Thoracic aorta (tissue), 2 donors: ENCODE results near the gene PAPPA2. TPM values are rescaled to one million over a fixed set of nuclear protein-coding genes. Genes with fewer than 3 reads are reported as not detected.

Source experiments
- ATAC-seq: fragments of 150-250 bp; one replicate; pipeline ENCODE4 v1.8.0; 2017; ENCODE audit warnings: low read depth; ENCODE audit not compliant: insufficient number of reproducible peaks, low FRiP score
- DNase-seq: peaks from one replicate; pipeline ENCODE4 v3.0.0-alpha.2; 2020; ENCODE audit warnings: low spot score
- H3K27ac ChIP-seq, 2 donors: fragments of 200-600 bp; sonication (generic); 1 replicate in 1 of 2; 2 replicates in 1 of 2; pipeline ENCODE4 v1.5.1; 2016; ENCODE audit warnings: mild to moderate bottlenecking in 2 of 2, moderate library complexity in 2 of 2
- H3K27me3 ChIP-seq: fragments of 200-600 bp; sonication (generic); replicated peaks from 2 replicates; pipeline ENCODE4 v1.6.0; 2016; ENCODE audit warnings: mild to moderate bottlenecking; ENCODE audit not compliant: insufficient read depth
- H3K36me3 ChIP-seq: fragments of 200-600 bp; sonication (generic); one replicate; pipeline ENCODE4 v1.5.1; 2016
- H3K4me1 ChIP-seq, 2 donors: fragments of 200-600 bp; sonication (generic); 1 replicate in 1 of 2; 2 replicates in 1 of 2; pipeline versions ENCODE4 v1.5.1 to v1.6.0; 2016; ENCODE audit warnings: low read depth in 2 of 2, mild to moderate bottlenecking in 1 of 2; ENCODE audit not compliant: control insufficient read depth in 1 of 2
- H3K4me3 ChIP-seq: fragments of 200-600 bp; sonication (generic); 2 replicates; pipeline ENCODE4 v1.5.1; 2016; ENCODE audit warnings: mild to moderate bottlenecking
- H3K9me3 ChIP-seq: fragments of 200-600 bp; sonication (generic); 2 replicates; pipeline ENCODE4 v1.5.1; 2016
- CTCF ChIP-seq: fragments of 200-600 bp; sonication (generic); IDR thresholded peaks from one replicate; pipeline ENCODE4 v1.5.1; 2019; ENCODE audit warnings: antibody characterized with exemption
- total RNA-seq, 2 donors: library from RNA; depleted of rRNA; stranded (reverse); fragments of >200 nt; gene quantifications; one replicate each; pipeline versions ENCODE4 v1.1.0 to v1.2.3, GENCODE V29; 2016

The PAPPA2 gene
- total RNA-seq, 2 donors from 2014 or later: 1.1 to 2.0 TPM

DNA sequence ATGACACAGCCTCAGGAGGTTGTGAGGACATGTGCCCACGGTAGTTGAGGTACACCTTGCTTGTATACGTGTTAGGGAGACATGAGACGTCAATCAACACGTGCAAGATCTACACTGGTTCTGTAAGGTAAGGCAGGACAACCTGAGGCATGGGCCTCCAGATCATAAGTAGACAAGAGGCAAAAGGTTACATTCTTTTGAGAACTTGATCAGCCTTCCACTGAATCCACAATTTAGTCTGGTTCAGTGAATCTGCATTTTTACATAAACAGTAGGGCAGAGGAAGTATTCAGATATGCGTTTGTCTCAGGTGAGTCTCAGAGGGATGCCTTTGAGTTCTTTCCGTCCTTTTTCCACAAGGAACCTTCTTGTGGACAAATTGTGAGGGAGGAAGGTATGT, 352.6 kb downstream of the PAPPA2 start:
- Histone ChIP-seq H3K4me3 (no peak overlapping the region), H3K9me3 (no peaks in the 10 kb centered on the region), H3K27me3 (no peaks in the 10 kb centered on the region), H3K27ac (no peak overlapping the region), H3K36me3 (no peaks in the 10 kb centered on the region), H3K4me1 (no peaks in the 10 kb centered on the region)
- TF ChIP-seq CTCF: no peak
- no peak for ATAC-seq
- DNase-seq: no peak

GRCh38 chr1:176816232-176816631, 353.3 kb downstream of the PAPPA2 start:
- H3K27me3 ChIP-seq: no peaks in the 10 kb centered on the region
- no peak overlapping the region for H3K27ac ChIP-seq
- H3K36me3 ChIP-seq: no peaks in the 10 kb centered on the region
- DNase-seq: no peak
- H3K9me3 ChIP-seq: no peaks in the 10 kb centered on the region
- H3K4me1 ChIP-seq: no peaks in the 10 kb centered on the region
- H3K4me3 ChIP-seq: no peak overlapping the region
- TF ChIP-seq CTCF: no peak
- no peak for ATAC-seq

- ATAC-seq (no peak), DNase-seq (no peak)
- H3K4me3 ChIP-seq: no peak overlapping the region
- no peak overlapping the region for H3K27ac ChIP-seq
- H3K36me3 ChIP-seq: no peaks in the 10 kb centered on the region
- H3K27me3 ChIP-seq: no peaks in the 10 kb centered on the region
- H3K4me1 ChIP-seq: no peaks in the 10 kb centered on the region
- H3K9me3 ChIP-seq: no peaks in the 10 kb centered on the region
- TF ChIP-seq CTCF: no peak
Measured at GRCh38 chr1:176820391-176821031, 357.5 kb downstream of the PAPPA2 start.

DNA sequence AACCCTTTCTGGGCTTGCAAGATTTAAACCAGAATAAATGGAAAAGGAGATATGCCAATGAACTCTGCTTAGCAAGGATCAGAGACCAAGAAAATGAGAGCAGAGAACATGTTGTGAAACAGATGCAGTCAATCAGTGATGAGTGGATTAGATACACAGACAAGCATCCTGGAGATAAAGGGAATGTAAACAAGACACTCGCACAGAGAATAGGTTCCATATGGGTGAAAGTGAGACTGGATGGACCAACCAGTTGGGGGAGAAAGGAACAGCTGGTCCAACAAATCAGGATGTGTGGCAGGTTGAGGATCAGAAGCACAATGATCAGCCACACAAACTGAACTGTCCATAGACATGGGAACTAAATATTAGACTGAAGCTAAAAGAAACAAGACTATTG, 363.3 kb downstream of the PAPPA2 start:
- TF ChIP-seq CTCF: no peak
- H3K36me3 ChIP-seq: no peaks in the 10 kb centered on the region
- H3K9me3 ChIP-seq: no peaks in the 10 kb centered on the region
- peaks cover 0 to 4% of the 10 kb centered on the region in 2 donors for H3K4me1 ChIP-seq
- ATAC-seq (no peak), DNase-seq (no peak)
- no peaks in the 10 kb centered on the region for H3K27me3 ChIP-seq
- no peak overlapping the region for H3K27ac ChIP-seq
- H3K4me3 ChIP-seq: no peak overlapping the region

GRCh38 chr1:176829261-176829660, 366.3 kb downstream of the PAPPA2 start:
- Histone ChIP-seq H3K4me3 (no peak overlapping the region), H3K27me3 (no peaks in the 10 kb centered on the region), H3K4me1 (peaks cover 0 to 4% of the 10 kb centered on the region in 2 donors), H3K9me3 (no peaks in the 10 kb centered on the region), H3K36me3 (no peaks in the 10 kb centered on the region), H3K27ac (no peak overlapping the region)
- ATAC-seq (no peak), DNase-seq (no peak)
- no peak for TF ChIP-seq CTCF
